NT2/D1 (cell line): ENCODE data around the gene CPZ.

Experiments used
- SUZ12 ChIP-seq: IDR thresholded peaks from 2 replicates; pipeline ENCODE4 v1.6.1; 2011; ENCODE audit not compliant: insufficient read length, insufficient read depth; ENCODE audit errors: extremely low read depth
- YY1 ChIP-seq: IDR thresholded peaks from 2 replicates; pipeline ENCODE4 v1.6.1; 2011; ENCODE audit not compliant: insufficient read length, insufficient read depth
- ZNF274 ChIP-seq: IDR thresholded peaks from 2 replicates; pipeline ENCODE4 v1.6.1; 2011; ENCODE audit warnings: mild to moderate bottlenecking, low read depth, low read length

DNA sequence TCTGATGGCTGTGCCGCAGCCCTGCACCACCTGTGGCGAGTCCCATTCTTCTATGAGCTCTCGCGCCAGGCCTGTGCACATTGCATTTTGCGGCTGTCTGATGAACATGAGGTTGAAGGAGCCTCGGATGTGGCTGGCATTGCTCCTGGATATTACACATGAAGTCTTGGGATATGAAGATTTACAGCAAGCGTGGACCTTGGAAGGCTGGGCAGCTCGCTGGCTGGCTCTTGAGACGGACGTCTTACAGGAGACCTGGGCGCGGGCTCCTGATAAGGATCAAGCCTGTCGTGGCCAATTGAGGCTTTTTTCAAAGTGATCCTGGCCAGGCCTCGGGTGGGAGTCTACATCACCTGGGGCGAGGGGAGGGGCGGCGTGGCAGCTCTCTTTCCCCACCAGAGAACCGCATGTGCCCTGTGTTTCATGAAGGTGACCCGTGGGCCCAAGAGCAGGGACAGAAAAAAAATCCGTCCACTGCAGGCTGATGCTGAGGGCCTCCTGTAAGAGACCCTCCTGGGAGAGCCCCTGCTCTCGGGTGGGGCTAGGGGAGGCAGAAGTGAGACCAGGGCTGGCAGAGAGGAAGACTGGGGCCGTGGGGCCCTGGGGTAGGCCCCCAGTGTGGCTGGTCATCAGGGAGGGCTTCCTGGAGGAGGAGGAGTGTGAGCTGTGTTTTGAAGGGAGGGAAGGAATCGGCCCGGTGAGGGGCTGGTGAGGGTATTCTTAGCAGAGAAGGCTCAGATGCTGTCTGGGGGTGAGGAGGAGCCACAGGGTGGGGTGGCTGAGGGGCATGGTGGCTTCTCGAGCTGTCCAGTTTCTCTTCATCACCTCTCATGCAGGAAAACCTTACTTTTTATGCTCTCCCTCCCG lies 23.6 kb downstream of the CPZ start:
- TF ChIP-seq ZNF274 (no peak), YY1 (no peak), SUZ12 (no peak)
